ENCODE data around the gene LCMT2.

LCMT2 gene, protein sequence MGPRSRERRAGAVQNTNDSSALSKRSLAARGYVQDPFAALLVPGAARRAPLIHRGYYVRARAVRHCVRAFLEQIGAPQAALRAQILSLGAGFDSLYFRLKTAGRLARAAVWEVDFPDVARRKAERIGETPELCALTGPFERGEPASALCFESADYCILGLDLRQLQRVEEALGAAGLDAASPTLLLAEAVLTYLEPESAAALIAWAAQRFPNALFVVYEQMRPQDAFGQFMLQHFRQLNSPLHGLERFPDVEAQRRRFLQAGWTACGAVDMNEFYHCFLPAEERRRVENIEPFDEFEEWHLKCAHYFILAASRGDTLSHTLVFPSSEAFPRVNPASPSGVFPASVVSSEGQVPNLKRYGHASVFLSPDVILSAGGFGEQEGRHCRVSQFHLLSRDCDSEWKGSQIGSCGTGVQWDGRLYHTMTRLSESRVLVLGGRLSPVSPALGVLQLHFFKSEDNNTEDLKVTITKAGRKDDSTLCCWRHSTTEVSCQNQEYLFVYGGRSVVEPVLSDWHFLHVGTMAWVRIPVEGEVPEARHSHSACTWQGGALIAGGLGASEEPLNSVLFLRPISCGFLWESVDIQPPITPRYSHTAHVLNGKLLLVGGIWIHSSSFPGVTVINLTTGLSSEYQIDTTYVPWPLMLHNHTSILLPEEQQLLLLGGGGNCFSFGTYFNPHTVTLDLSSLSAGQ

GRCh38 chr15:43329960-43330779, at the start of gene LCMT2:
TSS of gene LCMT2 (minus strand) at chr15:43330573. CDS start at chr15:43330489, 84 bp downstream.
- peak; percentile 94 for DNase-seq

DNA sequence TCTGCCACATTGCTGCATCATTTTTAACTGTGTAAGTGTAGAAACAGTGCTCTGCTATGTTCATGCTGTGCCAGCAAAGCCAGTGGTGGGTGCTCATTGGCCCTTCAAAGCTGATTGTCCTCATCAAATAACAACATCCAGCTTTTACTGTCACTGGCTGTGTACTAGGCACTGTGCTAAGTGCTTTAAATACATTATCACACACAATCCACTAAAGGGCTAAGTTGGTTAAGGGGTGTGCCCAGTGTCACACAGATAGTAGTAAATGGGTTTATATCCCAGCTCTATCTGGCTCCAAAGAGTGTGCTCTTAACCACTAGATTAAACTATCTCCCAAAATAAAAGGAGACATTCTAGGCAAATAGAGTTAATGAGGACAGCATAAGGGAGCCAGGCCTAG, 48.2 kb upstream of the LCMT2 start:
- DNase-seq = no peak

DNA sequence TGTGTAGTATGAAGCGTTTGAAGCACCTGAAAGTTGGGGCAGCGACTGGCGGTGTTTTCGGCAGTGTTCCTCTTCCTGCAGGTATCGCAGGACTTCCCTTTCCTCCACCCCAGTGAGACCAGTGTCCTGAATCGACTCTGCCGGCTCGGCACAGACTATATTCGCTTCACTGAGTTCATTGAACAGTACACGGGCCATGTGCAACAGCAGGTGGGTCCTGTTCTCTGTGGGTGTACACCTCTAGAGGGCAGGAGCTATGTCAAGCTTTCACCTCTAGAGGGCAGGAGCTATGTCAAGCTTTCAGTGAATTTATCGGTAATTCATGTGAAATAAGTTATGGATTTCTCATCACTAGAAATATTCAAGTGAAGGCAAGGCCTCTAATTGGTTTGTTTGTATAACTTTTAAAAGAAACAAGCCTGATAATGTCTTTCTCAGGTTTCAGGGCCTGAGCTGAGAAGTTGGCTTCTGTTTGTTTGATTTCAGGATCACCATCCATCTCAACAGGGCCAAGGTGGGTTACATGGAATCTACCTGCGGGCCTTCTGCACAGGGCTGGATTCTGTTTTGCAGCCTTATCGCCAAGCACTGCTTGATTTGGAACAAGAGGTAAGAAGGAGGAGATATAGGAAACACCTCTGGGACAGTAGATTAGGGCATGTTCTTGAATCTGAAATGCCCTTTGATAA, 45.8 kb upstream of the LCMT2 start:
- peak; percentile 52 for DNase-seq

GRCh38 chr15:43370975-43371974, 40.9 kb upstream of the LCMT2 start, which contains the start of the genes TUBGCP4 and ZSCAN29:
TSS of gene TUBGCP4 (plus strand) at chr15:43371101. CDS start at chr15:43371355, 254 bp downstream.
TSS of gene ZSCAN29 (minus strand) at chr15:43371043. CDS start at chr15:43369913, 1,130 bp downstream.
- DNase-seq = peak; percentile 89

DNA sequence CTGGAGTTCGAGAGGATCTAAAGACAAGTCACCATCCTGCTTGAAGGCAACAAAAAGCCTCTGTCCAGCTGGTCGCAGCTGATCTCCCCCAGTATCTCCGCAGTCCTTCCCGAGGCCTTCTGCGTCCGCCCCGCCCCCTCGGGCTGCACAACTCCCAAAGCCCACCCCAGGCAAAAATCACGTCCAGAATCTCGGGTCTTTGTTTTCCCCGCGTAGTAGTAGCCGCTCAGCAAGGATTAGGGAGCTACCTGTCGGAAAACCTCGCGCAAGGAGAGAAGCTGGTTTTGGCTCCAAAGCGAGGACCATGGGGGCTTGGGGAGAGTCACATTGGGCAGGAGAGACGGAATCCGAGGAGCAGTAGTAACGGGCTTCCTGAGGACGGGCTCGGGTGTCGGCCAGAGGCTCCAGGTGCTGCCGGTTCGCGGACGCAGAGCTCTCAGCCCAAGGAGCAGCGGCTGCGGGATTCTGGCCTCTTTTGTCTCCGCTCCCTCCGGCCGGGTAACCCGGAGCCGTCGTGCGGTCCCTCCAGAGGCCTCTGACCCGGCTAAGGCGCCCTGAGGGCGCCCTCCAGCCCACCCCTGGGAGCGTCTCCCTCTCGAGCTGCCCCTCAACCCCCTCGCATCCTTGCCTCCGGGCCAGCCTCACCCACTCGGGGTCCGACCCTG, 40.1 kb upstream of the LCMT2 start:
- peak; percentile 2 for DNase-seq

DNA sequence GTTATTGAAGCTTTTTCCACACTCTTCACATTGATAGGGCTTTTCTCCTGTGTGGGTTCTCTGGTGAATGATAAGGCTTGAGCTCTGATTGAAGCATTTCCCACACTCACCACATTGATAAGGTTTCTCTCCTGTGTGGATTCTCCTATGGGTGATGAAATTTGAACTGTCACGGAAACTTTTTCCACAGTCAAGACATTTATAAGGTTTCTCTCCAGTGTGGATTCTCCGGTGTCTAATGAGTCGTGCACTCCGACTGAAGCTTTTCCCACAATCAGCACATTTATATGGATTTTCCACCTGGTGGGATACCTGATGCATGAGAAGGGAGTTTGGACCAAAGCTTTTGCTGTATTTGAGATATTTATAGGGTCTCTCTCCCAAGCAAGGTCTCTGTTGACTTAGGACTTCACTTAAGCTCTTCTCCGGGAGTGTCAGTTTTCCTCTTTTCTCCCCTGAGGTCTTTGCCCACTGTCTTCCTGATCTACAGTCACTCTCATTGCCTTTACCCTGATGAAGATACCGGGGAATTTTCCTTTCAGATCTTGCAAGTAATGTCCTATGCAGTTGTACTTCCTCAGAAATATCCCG, 31.0 kb upstream of the LCMT2 start:
- DNase-seq = no peak

DNA sequence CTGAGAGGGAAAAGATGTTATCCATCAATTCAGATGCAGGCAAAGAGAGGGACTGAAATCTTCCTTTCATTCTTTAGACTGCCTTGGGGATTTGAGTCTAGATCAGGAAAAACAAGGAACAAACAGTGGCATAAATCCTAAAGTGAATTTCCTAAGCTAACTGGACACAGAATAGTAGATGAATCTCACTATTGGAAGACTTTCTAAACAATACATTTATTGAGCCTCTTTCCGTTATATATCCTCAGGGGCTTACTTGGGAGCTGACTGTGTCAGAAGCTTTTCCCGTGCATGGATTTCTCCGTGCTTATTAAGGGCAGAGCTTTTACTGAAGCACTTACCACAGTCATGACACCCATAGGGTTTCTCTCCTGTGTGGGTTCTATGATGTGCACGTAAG, 30.4 kb upstream of the LCMT2 start:
- no peak for DNase-seq

- no peak for DNase-seq
Measured at GRCh38 chr15:43352693-43353382, 22.5 kb upstream of the LCMT2 start.

GRCh38 chr15:43347114-43347513, 16.7 kb upstream of the LCMT2 start:
- DNase-seq = no peak

DNA sequence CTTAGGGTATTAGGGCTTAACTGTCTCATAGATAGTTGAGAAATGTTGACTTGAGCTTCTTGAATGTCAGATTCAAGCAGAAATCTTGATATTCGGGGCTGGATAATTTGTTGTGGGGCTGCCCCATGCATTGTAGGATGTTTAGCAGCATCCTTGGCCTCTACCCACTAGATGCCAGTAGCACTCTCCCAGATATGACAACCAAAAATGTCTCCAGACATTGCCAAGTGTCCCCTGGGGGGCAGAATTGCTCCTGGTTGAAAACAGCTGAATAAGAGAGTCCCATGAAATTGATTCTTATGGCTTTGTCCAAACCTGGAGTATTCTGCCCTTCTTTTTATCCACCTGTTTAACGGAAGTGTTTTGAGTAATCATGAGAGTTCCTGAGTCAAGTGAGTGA, 15.9 kb upstream of the LCMT2 start:
- DNase-seq = no peak

- DNase-seq = no peak
Measured at GRCh38 chr15:43330780-43331087, 361 bp upstream of the LCMT2 start.

- DNase-seq = no peak
Measured at GRCh38 chr15:43329217-43329959, 985 bp downstream of the LCMT2 start.

- peak; percentile 55 for DNase-seq
Measured at GRCh38 chr15:43325039-43325684, 5.2 kb downstream of the LCMT2 start.

DNA sequence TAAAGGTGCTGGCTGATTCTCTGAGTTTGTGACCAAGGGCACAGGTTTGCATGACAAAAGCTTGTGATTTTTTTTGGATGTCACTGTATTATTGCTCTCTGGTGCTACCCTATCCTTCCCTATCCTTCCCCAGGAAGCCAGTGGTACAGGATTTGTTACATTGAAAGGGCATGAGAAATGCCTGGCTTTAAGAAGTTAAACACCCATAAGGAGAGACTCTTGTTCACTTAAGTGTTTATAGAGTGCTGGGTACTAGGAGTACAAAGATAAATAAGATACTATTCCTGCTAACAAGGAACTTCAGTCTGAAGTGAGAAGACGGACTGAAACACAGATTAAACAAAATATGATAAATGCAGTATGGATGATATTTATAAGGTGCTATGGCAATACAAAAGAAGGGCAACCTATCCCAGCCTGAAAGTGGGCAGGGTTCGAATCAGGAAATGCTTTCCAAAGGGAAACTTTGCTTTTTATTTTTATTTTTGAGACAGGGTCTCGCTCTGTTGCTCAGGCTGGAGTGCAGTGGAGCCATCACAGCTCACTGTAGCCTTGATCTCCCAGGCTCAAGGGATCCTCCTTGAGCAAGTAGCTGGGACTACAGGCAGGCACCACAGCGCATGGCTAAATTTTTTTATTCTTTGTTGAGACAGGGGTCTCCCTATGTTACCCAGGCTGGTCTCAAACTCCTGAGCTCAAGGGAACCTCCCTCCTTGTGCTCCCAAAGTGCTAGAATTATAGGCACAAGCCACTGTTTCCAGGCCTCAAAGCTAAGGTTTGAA, 11.2 kb downstream of the LCMT2 start:
- DNase-seq = no peak

DNA sequence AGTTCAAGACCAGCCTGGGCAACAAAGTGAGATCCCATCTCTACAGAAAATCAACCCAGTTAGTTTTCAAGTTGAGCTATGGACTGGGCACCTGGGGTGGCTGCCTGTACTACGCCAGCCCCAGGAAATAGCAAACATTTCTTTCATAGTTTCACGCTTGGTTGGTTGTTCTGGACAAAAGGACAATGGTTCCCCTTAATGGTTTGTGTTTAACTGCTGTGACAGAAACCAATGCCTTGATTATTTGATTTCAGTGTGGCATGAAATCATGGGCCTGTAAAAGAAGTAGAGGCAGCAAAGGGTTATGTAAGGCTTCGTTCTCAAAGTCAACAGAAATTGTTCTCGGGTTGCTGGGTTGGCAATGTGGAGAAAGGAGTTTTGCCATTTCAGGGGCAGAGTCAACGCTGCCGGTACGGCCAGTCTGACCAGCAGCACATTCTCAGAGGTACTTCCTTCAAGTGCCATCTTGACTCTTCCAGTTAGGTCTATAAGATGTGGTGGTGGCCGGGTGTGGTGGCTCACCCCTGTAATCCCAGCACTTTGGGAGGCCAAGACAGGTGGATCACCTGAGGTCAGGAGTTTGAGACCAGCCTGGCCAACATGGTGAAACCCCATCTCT, 12.7 kb downstream of the LCMT2 start:
- no peak for DNase-seq

DNA sequence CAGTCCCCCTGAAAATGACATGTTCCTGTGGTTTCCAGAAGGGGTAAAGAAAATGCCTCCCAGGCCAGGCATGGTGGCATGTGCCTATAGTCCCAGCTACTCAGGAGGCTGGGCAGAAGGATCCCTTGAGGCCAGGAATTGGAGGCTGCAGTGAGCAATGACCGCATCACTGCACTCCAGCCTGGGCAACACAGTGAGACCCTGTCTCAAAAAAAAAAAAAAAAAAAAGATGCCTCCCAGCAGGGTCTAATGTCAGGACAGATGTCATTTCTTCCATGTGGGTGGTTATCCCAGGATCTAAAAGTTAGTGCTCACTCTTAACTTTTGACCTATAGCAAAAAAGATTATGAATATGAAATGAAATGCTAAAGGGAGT, 13.4 kb downstream of the LCMT2 start:
- no peak for DNase-seq
